ENCODE measurements around the gene SLC43A3.

- no peak for TF ChIP-seq CTCF (IDR thresholded peaks at IDR 0.05; ENCODE audit: poor library complexity)
- TF ChIP-seq EZH2phosphoT487 (IDR thresholded peaks at IDR 0.05; ENCODE audit: low read depth, severe bottlenecking, unreplicated experiment) = no peak
Measured at GRCh38 chr11:57475191-57475590, 48.3 kb upstream of the SLC43A3 start.

All from hepatocyte (in vitro differentiated cells).